Measurements from ENCODE around the gene BUB1. TPM values are rescaled to one million over a fixed set of nuclear protein-coding genes. Genes with fewer than 3 reads are reported as not detected.

BUB1 gene
- total RNA-seq, 1 donor = 37.1 TPM

DNA sequence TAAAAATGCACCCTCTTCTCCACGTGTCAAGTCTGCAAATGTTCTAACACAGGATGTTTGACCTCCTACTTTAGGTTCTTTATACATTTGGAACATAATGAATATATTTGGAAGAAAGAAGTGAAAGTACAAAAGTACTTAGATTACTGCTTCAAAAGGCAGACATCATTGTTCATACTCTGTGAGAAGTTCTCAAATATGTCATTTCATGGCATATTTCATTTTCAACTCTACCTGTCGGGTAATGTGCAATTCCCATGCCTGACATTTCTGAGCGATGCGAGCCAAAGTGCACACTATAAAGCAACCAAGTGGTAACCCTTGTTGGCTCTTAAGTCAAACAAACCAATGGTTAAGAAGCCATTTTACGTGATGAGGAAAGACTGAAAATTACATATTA lies 7.0 kb downstream of the BUB1 start:
- TF ChIP-seq, protein P1, sequence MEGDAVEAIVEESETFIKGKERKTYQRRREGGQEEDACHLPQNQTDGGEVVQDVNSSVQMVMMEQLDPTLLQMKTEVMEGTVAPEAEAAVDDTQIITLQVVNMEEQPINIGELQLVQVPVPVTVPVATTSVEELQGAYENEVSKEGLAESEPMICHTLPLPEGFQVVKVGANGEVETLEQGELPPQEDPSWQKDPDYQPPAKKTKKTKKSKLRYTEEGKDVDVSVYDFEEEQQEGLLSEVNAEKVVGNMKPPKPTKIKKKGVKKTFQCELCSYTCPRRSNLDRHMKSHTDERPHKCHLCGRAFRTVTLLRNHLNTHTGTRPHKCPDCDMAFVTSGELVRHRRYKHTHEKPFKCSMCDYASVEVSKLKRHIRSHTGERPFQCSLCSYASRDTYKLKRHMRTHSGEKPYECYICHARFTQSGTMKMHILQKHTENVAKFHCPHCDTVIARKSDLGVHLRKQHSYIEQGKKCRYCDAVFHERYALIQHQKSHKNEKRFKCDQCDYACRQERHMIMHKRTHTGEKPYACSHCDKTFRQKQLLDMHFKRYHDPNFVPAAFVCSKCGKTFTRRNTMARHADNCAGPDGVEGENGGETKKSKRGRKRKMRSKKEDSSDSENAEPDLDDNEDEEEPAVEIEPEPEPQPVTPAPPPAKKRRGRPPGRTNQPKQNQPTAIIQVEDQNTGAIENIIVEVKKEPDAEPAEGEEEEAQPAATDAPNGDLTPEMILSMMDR (IDR thresholded peaks at IDR 0.05; ENCODE audit: insufficient read depth, low read depth, low read length) = no peak
- DNase-seq (ENCODE audit: low read depth) = no peak

DNA sequence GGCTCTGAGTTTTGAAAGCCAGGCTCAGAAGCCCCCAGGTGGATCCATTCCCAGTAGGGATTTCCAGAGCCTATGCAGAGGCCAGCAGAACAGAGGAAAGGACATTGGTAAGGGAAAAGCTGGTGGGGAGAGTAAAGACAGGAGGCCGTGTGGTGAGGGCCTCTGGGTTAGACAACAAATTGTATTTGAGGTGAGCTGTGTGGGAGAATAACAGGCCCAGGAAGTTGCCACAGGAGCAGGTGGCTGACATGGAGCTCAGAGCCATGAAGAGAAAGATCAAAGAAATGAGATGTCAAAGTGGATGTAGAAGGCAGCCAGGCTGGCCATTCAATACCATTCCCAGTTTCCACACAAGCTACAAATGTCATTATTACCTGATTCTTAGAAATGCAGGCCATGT lies 8.8 kb downstream of the BUB1 start:
- no peak overlapping the region for H3K4me3 ChIP-seq (ENCODE audit: low read depth, low read length)
- TF ChIP-seq, protein P1 (IDR thresholded peaks at IDR 0.05; ENCODE audit: insufficient read depth, low read depth, low read length) = no peak
- no peak for DNase-seq (ENCODE audit: low read depth)

More for the DNA sequence above, 7.0 kb downstream of the BUB1 start:
- no peak overlapping the region for H3K4me3 ChIP-seq (ENCODE audit: low read depth, low read length)

DNA sequence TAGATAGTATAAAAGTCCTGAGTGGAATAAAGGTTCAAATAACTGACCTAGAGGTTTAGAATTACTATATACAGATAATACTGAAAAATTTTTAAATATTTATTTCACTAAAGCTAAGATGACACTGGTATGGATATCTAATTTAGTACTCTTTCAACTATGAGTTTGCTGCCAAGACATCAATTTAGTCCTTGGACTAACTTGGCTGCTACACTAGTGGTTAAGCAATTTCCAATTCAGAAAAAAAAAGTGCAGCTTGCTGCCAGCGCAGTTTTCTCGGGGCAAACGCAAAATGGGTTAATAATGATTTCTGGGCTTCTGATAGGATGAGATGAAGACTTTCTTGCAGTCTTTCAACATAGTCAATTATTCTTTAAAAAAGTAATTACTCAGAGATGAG lies 10.8 kb downstream of the BUB1 start:
- DNase-seq (ENCODE audit: low read depth) = no peak
- no peak overlapping the region for H3K4me3 ChIP-seq (ENCODE audit: low read depth, low read length)
- TF ChIP-seq, protein P1 (IDR thresholded peaks at IDR 0.05; ENCODE audit: insufficient read depth, low read depth, low read length) = no peak

DNA sequence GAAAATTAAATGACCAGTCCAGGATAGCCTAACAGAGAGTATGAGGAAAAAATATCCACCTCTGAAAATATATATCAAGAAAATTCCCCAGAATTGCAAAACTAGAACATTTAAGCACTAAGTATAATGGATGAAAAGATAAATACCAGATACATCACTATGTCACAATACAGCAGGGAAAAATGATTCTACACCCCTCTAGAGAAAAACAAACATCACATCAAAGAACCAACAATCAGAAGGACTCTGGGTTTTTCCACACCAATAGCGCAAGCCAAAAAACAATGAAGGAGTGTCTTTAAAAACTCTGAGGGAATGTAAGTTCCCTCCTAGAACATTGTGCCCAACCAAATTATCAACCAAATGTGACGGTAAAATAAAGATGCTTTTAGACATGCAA lies 13.7 kb downstream of the BUB1 start:
- H3K4me3 ChIP-seq (ENCODE audit: low read depth, low read length) = no peak overlapping the region
- DNase-seq (ENCODE audit: low read depth) = peak; percentile 42
- TF ChIP-seq, protein P1 (IDR thresholded peaks at IDR 0.05; ENCODE audit: insufficient read depth, low read depth, low read length) = no peak

DNA sequence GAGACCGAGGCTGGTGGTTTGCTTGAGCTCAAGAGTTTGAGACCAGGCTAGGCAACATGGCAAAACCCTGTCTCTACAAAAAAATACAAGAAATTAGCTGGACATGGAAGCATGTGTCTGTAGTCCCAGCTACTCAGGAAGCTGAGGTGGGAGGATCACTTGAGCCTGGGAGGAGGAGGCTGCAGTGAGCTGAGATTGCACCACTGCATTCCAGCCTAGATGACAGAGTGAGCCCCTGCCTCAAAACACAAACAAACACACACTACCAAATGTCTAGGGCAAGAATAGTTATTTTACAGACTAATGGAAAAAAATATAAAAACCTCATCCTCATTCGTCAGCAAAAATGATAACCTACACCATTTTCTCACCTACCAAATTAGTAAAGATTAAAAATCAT lies 15.3 kb downstream of the BUB1 start:
- TF ChIP-seq, protein P1 (IDR thresholded peaks at IDR 0.05; ENCODE audit: insufficient read depth, low read depth, low read length) = no peak
- no peak overlapping the region for H3K4me3 ChIP-seq (ENCODE audit: low read depth, low read length)
- DNase-seq (ENCODE audit: low read depth) = peak; percentile 45

DNA sequence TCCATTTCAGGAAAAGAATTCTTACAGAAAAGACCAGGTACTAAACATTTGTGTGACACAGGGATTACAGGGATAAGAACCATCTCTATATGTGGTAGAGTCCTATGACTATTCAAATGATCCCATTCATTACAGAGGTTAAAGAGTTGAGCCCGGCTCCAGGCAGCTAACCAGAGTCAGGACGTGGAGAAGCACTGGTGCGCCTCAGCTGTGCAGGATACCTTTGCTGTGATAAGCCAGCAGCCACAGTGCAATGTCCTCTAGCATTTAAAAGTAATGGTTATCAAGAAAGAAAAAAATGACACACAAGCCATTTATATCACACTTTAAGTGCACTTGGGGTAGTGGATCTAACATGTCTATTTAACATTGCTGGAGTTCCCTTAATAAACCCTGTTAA lies 17.3 kb downstream of the BUB1 start:
- DNase-seq (ENCODE audit: low read depth) = no peak
- TF ChIP-seq, protein P1 (IDR thresholded peaks at IDR 0.05; ENCODE audit: insufficient read depth, low read depth, low read length) = no peak
- no peak overlapping the region for H3K4me3 ChIP-seq (ENCODE audit: low read depth, low read length)

DNA sequence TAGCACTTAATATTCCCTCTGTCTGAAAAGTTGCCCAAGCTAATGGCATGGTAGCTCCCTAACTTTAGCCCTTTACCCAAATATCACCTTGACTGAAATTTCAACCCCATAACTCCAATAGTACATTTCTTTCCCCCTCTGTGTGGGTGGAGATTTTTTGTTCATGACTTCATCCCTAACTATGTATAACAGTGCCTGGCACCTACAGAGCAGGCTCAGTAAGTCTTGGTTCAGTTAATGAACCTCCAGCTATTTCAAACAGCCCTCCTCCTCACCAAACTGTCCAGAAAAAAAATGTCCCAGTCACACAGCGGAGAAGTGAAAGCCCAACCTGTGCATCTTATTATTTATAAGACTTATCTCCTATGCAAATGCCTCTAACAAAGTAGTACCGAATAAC lies 18.6 kb downstream of the BUB1 start:
- no peak for DNase-seq (ENCODE audit: low read depth)
- no peak overlapping the region for H3K4me3 ChIP-seq (ENCODE audit: low read depth, low read length)
- TF ChIP-seq, protein P1 (IDR thresholded peaks at IDR 0.05; ENCODE audit: insufficient read depth, low read depth, low read length) = no peak
